ENCODE results near the gene COLEC11.

The COLEC11 gene

DNA sequence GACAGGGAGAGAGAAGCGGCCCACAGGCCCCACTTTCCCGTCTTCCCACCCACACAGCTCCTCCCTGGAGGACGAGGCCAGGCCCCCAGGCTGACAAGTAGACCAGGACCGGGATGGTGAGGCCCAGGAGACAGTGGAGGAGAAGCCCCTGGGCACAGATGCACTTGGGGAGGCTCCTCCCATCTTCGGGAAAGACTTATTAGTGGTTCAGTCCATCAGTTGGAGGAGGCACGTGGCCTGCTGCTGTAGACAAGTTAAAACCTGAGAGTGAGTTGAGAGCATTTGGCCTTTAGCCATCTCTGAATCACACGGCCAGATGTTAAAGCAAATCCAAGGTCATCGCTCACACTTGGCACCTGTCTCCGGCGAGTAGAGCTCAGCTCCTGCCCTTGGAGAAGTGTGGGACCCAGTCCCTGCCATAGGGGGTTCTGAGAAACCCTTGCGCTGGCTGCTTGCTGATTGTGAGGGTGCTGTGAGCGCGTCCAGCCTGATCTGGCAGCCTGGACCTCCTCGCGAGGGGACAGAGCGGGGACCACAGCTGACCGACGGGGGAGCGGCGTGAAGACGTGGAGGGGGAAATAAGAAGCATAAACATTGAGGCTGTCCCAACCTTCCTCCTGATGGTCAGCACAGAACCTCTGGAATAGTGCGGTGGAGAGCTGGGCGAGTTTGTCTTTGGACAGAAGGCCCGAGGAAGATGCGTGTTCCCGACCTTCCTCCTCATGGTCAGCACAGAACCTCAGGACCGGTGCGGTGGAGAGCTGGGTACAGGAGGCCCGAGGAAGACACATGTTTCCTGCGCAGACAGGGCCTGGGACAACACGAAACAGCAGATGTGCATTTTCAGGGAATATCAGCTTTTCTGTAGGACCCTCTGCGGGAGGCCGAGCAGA is 38.4 kb downstream of the COLEC11 start:
- Histone ChIP-seq H2BK12ac (ENCODE audit: low read length in 2 of 2) (peak overlapping the region; percentile 55 to 70), H3K9me3 (ENCODE audit: control insufficient read depth, low read length) (no peaks in the 10 kb centered on the region), H2AFZ (ENCODE audit: low read depth, low read length) (no peak overlapping the region), H3K18ac (ENCODE audit: low read depth in 1 of 2, low read length in 2 of 2) (peak overlapping the region in 1 of 2 experiments; percentile 54), H4K8ac (ENCODE audit: low read length) (no peak overlapping the region), H3K36me3 (ENCODE audit: control insufficient read depth in 1 of 2, insufficient read depth in 2 of 2, low read depth in 1 of 2, low read length in 2 of 2) (no peaks in the 10 kb centered on the region), H3K4ac (ENCODE audit: low read depth in 1 of 2, low read length in 2 of 2) (peak overlapping the region in 1 of 2 experiments; percentile 13), H3K23ac (ENCODE audit: low read length in 2 of 2) (no peak overlapping the region), H4K91ac (ENCODE audit: low read length) (peak overlapping the region; percentile 66), H3K9ac (ENCODE audit: low read length) (no peak overlapping the region), H3K27me3 (ENCODE audit: control insufficient read depth in 1 of 2, insufficient read depth in 1 of 2, low read length in 2 of 2) (peaks cover 0 to 29% of the 10 kb centered on the region in 2 experiments), H3K79me1 (replicated peaks; ENCODE audit: low read length, poor library complexity, severe bottlenecking) (no peaks in the 10 kb centered on the region), H2BK15ac (ENCODE audit: low read depth, poor library complexity, severe bottlenecking) (no peak overlapping the region), H2BK5ac (ENCODE audit: low read depth, low read length, poor library complexity, severe bottlenecking) (no peak overlapping the region), H3K4me1 (ENCODE audit: control insufficient read depth, insufficient read depth, low read depth, low read length) (no peaks in the 10 kb centered on the region), H3K27ac (ENCODE audit: low read length, poor library complexity, severe bottlenecking) (no peak overlapping the region), H3K14ac (ENCODE audit: low read length in 2 of 2) (peak overlapping the region in 1 of 2 experiments; percentile 38), H2BK120ac (ENCODE audit: low read depth, low read length) (no peak overlapping the region), H3K4me2 (ENCODE audit: low read length, poor library complexity, severe bottlenecking) (no peak overlapping the region), H3K4me3 (ENCODE audit: insufficient read depth in 1 of 2, low read depth in 1 of 2, low read length in 2 of 2) (no peak overlapping the region), H2AK5ac (ENCODE audit: low read length, severe bottlenecking) (no peak overlapping the region)
- 87% methylated on average over 33 of the region's 33 CpGs for WGBS
- peak; percentile 27 for DNase-seq

DNA sequence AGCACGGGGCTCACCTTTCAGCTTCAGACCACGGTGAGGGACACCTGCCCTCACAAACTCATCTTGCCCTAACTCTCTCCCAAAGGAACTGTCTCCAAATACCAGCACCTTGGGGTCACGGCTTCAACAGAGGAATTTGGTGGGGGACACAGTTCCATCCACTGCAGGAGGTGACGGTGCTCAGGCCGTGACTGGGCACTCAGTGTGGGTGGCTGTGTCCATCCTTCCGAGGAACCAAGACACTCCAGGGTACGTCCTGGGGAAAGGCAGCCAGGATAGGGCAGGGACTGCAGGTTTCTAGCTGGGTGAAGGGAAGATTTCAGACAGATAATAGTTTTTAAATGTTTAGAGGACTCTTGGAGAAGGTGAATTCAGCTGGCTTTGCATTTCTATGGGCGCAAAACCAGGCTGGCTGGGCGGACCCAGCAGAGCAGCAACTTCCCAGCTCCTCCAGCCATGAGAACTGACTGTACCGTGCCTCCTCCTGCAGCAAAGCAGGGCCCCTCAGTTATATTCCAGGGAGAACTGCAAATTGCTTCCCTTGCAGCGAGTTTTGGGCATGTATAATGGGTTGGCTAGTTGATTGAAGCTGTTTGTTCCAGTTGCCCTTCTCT is 39.2 kb downstream of the COLEC11 start:
- H3K27ac ChIP-seq (ENCODE audit: low read length, poor library complexity, severe bottlenecking) = no peak overlapping the region
- no peak overlapping the region for H3K4ac ChIP-seq (ENCODE audit: low read depth in 1 of 2, low read length in 2 of 2)
- no peaks in the 10 kb centered on the region for H3K79me1 ChIP-seq (replicated peaks; ENCODE audit: low read length, poor library complexity, severe bottlenecking)
- H3K9ac ChIP-seq (ENCODE audit: low read length) = no peak overlapping the region
- peak overlapping the region in 1 of 2 experiments; percentile 63 for H3K18ac ChIP-seq (ENCODE audit: low read depth in 1 of 2, low read length in 2 of 2)
- WGBS = 90% methylated on average over 11 of the region's 11 CpGs
- H2BK5ac ChIP-seq (ENCODE audit: low read depth, low read length, poor library complexity, severe bottlenecking) = no peak overlapping the region
- H2BK15ac ChIP-seq (ENCODE audit: low read depth, poor library complexity, severe bottlenecking) = no peak overlapping the region
- no peaks in the 10 kb centered on the region for H3K9me3 ChIP-seq (ENCODE audit: control insufficient read depth, low read length)
- H2AFZ ChIP-seq (ENCODE audit: low read depth, low read length) = no peak overlapping the region
- H2BK12ac ChIP-seq (ENCODE audit: low read length in 2 of 2) = peak overlapping the region; percentile 50 to 55
- H3K23ac ChIP-seq (ENCODE audit: low read length in 2 of 2) = no peak overlapping the region
- no peaks in the 10 kb centered on the region for H3K4me1 ChIP-seq (ENCODE audit: control insufficient read depth, insufficient read depth, low read depth, low read length)
- H2AK5ac ChIP-seq (ENCODE audit: low read length, severe bottlenecking) = no peak overlapping the region
- no peak overlapping the region for H4K91ac ChIP-seq (ENCODE audit: low read length)
- peak overlapping the region; percentile 39 for H2BK120ac ChIP-seq (ENCODE audit: low read depth, low read length)
- DNase-seq = no peak
- H3K36me3 ChIP-seq (ENCODE audit: control insufficient read depth in 1 of 2, insufficient read depth in 2 of 2, low read depth in 1 of 2, low read length in 2 of 2) = no peaks in the 10 kb centered on the region
- H3K4me2 ChIP-seq (ENCODE audit: low read length, poor library complexity, severe bottlenecking) = no peak overlapping the region
- no peak overlapping the region for H4K8ac ChIP-seq (ENCODE audit: low read length)
- peaks cover 0 to 32% of the 10 kb centered on the region in 2 experiments for H3K27me3 ChIP-seq (ENCODE audit: control insufficient read depth in 1 of 2, insufficient read depth in 1 of 2, low read length in 2 of 2)
- no peak overlapping the region for H3K4me3 ChIP-seq (ENCODE audit: insufficient read depth in 1 of 2, low read depth in 1 of 2, low read length in 2 of 2)
- H3K14ac ChIP-seq (ENCODE audit: low read length in 2 of 2) = no peak overlapping the region

DNA sequence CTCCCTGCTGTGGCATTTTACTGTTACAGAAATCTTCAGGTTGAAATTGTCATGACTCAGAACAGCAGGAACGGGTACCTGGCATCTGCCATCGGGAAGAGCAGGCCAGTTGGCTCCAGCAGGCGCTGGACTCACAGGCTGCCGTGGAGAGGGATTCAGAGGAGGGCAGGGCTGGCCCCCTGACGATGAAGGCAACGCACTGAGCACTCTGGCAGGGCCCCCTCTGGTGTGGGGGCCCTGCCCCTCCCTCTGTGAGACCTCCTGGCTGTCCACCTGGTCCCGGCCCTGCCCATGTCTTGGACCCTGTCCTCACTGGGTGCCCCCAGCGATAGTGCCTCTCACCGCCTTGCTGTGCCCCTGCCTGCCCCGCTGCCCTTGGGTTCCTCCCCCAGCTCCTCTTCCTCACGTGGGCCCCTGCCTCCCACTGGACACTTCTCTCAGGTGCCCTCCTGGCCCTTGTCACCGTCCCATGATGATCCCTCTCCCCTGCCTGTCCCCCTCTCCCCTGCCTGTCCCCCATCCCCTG is 39.7 kb downstream of the COLEC11 start:
- Histone ChIP-seq H4K91ac (ENCODE audit: low read length) (peak overlapping the region; percentile 32), H3K18ac (ENCODE audit: low read depth in 1 of 2, low read length in 2 of 2) (no peak overlapping the region), H2BK5ac (ENCODE audit: low read depth, low read length, poor library complexity, severe bottlenecking) (no peak overlapping the region), H3K4me1 (ENCODE audit: control insufficient read depth, insufficient read depth, low read depth, low read length) (no peaks in the 10 kb centered on the region), H2BK120ac (ENCODE audit: low read depth, low read length) (no peak overlapping the region), H3K4me3 (ENCODE audit: insufficient read depth in 1 of 2, low read depth in 1 of 2, low read length in 2 of 2) (no peak overlapping the region), H3K36me3 (ENCODE audit: control insufficient read depth in 1 of 2, insufficient read depth in 2 of 2, low read depth in 1 of 2, low read length in 2 of 2) (no peaks in the 10 kb centered on the region), H3K14ac (ENCODE audit: low read length in 2 of 2) (no peak overlapping the region), H3K4me2 (ENCODE audit: low read length, poor library complexity, severe bottlenecking) (no peak overlapping the region), H3K9me3 (ENCODE audit: control insufficient read depth, low read length) (no peaks in the 10 kb centered on the region), H3K4ac (ENCODE audit: low read depth in 1 of 2, low read length in 2 of 2) (peak overlapping the region in 1 of 2 experiments; percentile 24), H3K23ac (ENCODE audit: low read length in 2 of 2) (no peak overlapping the region), H2BK12ac (ENCODE audit: low read length in 2 of 2) (peak overlapping the region; percentile 8 to 50), H3K27me3 (ENCODE audit: control insufficient read depth in 1 of 2, insufficient read depth in 1 of 2, low read length in 2 of 2) (peaks cover 0 to 33% of the 10 kb centered on the region in 2 experiments), H4K8ac (ENCODE audit: low read length) (no peak overlapping the region), H3K27ac (ENCODE audit: low read length, poor library complexity, severe bottlenecking) (no peak overlapping the region), H2AK5ac (ENCODE audit: low read length, severe bottlenecking) (no peak overlapping the region), H2AFZ (ENCODE audit: low read depth, low read length) (no peak overlapping the region), H3K79me1 (replicated peaks; ENCODE audit: low read length, poor library complexity, severe bottlenecking) (no peaks in the 10 kb centered on the region), H2BK15ac (ENCODE audit: low read depth, poor library complexity, severe bottlenecking) (no peak overlapping the region), H3K9ac (ENCODE audit: low read length) (no peak overlapping the region)
- 93% methylated on average over 12 of the region's 12 CpGs for WGBS
- no peak for DNase-seq
